ENCODE data around the gene TLE2.

GRCh38 chr19:3071768-3072167, 42.7 kb upstream of the TLE2 start:
- no peak for TF ChIP-seq CTCF (IDR thresholded peaks at IDR 0.05)
- TF ChIP-seq NRF1 (IDR thresholded peaks at IDR 0.05; ENCODE audit: low read depth, low read length): no peak
- no peak for TF ChIP-seq EP300 (IDR thresholded peaks at IDR 0.05; ENCODE audit: borderline replicate concordance in 1 of 2, low read depth in 1 of 2, low read length in 1 of 2)
- no peak for TF ChIP-seq SMC3 (IDR thresholded peaks at IDR 0.05; ENCODE audit: low read depth, low read length)
- TF ChIP-seq USF1 (IDR thresholded peaks at IDR 0.05; ENCODE audit: borderline replicate concordance, low read depth): no peak
